ENCODE measurements around the gene MBD3L2.
"Not testable (repeated sequence)": the region's sequence is repeated elsewhere in the genome, so short reads cannot be mapped to it uniquely, and the experiment has no call there.

The MBD3L2 gene

DNA sequence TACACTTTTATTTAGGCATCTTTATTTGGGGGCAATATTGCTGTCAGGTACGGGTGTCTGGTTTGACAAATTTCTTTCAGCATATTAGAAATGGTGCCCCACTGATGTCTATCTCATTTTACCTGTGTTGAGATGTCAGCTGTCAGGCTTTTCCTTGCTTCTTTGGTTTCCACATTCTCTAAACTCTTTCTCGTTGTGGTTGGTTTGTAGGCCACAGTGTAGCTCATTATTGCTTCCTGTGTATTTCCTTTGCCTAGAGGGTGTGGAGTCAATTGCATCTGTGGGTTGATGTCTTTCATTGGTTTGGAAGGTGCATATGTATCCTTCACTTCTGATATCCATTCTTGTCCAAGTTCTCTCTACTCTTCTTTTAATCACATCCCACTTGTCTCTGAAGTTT lies 10.9 kb downstream of the MBD3L2 start:
- not testable (repeated sequence) for DNase-seq (ENCODE audit: low read depth in 2 of 3, low spot score in 2 of 3)

DNA sequence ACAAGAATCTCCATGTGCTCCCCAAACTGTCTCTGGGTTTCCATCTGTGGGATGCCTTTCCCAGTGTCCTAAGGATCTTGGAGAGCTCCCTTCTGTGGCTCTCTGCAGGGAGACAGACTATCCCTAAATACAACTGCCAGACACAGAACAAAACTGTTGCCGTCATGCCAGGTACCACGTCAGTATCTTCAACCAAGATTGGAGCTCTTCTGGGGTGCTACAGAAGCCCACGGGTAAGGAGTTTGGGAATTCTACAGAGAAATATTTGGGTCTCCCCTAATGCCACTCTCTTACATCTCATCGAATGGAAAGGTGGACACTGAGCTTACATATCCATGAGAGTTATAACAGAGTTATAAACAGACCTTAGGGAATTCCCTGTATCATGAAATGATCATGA lies 14.2 kb downstream of the MBD3L2 start:
- no peak for DNase-seq (ENCODE audit: low read depth in 2 of 3, low spot score in 2 of 3)

DNA sequence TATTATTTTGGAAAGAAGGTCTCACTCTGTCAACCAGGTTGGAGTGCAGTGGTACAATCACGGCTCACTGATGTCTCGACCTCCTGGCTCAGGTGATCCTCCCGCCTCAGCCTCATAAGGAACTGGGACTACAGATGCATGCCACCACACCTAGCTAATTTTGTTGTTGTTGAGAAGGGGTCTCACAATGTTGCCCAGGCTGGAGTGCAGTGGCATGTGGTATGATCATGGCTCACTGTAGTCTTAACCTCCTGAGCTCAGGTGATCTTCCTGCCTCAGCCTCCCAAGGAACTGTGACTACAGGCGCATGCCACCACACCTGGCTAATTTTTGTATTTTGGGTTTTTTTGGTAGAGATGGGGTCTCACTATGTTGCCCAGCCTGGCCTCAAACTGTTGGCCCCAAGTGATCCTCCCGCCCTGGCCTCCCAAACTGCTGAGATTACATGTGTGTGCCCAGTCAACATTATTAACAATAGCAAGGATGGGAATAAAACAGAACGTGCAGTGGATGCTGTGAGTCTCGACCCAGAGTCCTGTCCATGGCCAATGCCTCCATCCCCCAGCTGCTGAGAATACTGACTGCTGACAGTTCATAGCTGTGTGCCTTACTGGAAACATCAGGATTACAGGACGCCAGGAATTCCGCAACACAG lies 14.8 kb downstream of the MBD3L2 start:
- no peak for DNase-seq (ENCODE audit: low read depth in 2 of 3, low spot score in 2 of 3)

DNA sequence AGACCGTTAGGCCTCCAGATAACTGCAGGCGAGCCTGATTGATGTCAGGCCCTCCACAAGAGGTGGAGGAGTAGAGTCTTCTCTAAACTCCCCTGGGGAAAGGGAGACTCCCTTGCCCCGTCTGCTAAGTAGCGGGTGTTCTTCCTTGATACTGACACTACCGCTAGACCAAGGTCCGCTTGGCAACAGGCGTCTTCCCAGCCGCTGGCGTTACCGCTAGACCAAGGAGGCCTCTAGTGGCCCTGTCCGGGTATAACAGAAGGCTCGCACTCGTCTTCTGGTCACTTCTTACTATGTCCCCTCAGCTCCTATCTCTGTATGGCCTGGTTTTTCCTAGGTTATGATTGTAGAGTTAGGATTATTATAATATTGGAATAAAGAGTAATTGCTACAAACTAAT lies 18.0 kb downstream of the MBD3L2 start:
- not testable (repeated sequence) for DNase-seq (ENCODE audit: low read depth in 2 of 3, low spot score in 2 of 3)

DNA sequence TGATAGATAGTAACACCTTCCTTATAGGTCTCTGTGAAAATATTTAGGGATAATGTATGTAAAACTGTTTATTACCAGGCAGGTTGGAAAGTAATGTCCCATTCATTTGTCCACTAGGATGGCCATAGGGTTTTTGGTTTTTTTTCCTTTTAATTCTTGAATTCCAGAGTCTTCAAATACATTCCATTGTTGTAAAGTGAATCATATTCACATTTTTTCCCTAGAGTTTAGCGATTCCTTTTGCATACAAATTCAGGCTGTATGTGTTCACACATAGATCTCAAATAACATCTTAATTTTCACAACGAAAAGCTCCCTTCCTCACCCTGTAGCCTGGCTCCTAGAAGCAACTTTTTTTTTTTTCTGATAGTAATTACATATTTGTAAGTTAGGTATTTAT lies 18.6 kb downstream of the MBD3L2 start:
- no peak for DNase-seq (ENCODE audit: low read depth in 2 of 3, low spot score in 2 of 3)

DNA sequence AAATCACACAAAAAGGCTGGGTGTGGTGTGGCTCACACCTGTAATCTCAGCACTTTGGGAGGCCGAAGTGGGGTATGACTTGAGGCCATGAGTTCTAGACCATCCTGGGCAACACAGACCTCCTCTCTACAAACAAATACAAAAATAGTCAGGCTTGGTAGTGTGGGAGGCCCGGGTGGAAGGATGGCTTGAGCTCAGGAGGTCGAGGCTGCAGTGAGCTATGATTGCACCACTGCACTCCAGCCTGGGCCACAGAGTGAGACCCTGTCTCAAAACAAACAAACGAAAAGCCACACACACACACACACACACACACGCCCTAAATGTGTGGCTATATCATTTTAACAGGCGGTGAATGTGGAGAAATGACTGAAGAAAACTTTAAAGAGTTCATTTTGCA lies 19.5 kb downstream of the MBD3L2 start:
- DNase-seq (ENCODE audit: low read depth in 2 of 3, low spot score in 2 of 3): no peak

DNA sequence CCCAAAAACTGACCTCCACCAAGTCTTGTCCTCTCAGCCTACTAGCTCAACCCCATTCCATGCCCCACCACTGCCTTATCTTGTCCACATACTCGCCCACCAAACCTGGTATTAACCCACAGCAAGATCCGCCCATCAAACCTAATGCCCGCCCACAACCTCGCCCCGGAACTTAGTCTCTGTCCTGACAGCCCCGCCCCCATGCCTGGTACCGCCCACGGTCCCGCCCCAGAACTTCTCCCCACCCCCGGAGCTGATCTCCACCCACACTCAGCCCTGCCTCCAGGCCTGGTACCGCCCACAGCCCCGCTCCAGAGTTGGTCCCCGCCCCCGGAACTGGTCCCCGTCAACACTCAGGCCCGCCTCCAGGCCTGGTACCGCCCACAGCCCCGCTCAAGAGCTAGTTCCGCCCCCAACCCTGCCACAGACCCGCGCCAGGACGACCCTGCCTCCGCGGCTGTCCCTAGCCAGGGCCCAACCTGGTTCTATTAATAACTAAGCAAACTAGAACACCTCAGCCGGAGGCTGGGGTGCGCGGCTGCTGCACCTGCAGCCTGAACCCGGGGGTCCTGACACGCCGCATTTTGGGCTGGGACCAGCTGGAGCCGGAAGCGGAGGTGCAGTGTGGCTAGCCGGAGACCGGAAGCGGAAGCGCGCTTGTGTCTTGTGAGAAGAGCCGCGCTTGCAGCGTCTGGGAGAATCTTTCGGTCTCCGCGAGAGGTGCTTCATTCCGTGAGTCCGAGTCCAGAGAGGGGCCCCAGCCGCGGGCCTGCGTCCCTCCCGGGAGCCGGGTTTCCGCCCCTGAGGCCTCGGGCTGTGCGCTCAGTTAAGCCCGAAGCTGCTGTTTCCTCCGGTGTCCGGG lies 20.2 kb downstream of the MBD3L2 start, which contains the start of gene ZNF557:
TSS of gene ZNF557 (plus strand) at position 662 of the 862 bp plus-strand sequence. CDS start 5,372 bp downstream, outside the sequence.
- DNase-seq (ENCODE audit: low read depth in 2 of 3, low spot score in 2 of 3): peak; percentile 91 to 94 (median 91)

DNA sequence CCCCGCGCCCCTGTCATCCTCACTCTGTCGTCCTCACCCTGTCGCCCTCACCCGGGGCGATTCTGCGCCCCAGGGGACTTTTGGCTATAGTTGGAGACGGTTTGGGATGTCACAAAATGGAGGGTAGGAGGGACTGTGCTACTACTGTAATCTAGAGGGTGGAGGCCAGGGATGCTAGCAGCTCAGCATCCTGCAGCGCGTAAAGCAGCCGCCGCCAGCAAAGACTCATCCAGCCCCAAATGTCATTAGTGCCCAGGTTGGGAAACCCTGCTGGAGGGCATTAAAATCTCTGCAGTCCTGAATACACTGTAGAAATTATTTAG lies 20.7 kb downstream of the MBD3L2 start:
- no peak for DNase-seq (ENCODE audit: low read depth in 2 of 3, low spot score in 2 of 3)

DNA sequence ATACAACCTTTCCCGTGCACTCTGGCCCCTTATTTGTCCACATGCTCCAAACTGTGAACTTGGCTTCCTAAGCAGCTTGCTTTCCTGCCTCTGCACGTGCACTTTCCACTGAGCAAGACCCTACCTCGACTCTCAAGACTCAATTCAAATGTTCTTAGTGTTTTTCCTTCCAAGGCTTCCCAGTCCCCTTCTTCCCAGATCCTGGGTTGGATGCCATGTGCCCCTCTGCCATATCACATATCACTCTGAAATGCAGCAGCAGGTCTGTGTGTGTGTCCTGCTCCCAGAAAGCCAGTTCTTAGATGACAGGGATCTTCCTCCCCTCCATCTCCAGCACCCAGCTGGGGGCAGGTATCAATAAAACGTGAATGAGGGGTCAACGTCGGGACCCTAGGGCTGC lies 23.4 kb downstream of the MBD3L2 start:
- DNase-seq (ENCODE audit: low read depth in 2 of 3, low spot score in 2 of 3): no peak

DNA sequence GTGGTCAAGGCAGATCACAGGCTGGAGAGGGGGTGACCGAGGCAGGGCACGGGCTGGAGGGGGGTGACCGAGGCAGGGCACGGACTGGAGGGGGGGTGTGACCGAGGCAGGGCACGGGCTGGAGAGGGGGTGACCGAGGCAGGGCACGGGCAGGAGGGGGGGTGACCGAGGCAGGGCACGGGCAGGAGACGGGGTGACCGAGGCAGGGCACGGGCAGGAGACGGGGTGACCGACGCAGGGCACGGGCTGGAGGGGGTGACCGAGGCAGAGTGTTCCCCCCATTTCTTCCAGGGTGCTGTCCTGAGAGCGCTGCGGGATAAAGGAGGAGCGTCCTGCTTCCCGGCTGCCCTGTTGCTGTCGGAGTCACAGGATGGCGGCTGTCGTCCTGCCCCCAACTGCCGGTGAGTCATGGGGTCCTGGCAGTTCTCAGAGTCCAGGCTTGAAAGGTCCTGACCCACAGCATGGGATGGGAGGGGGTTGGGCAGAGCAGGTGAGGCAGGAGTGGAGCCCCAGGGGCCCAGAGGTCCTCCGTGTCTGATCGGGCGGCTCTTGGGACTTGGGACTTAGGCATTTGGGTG lies 25.7 kb downstream of the MBD3L2 start:
- DNase-seq (ENCODE audit: low read depth in 2 of 3, low spot score in 2 of 3): no peak

DNA sequence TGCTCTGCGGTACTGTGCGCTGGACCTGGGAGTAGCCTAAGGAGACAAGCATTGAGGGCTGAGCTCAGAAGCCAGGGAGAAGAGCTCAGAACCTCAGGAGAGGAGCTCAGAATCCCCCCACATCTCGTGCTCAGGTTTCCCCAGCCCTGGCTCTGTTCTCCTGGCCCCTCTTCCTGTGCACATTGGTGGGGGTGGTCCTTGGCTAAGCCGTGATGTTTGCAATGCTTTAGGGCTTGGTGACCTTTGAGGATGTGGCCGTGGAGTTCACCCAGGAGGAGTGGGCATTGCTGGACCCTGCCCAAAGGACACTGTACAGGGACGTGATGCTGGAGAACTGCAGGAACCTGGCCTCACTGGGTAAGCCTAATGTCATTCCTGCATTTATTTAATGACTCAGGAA lies 27.0 kb downstream of the MBD3L2 start:
- DNase-seq (ENCODE audit: low read depth in 2 of 3, low spot score in 2 of 3): no peak

DNA sequence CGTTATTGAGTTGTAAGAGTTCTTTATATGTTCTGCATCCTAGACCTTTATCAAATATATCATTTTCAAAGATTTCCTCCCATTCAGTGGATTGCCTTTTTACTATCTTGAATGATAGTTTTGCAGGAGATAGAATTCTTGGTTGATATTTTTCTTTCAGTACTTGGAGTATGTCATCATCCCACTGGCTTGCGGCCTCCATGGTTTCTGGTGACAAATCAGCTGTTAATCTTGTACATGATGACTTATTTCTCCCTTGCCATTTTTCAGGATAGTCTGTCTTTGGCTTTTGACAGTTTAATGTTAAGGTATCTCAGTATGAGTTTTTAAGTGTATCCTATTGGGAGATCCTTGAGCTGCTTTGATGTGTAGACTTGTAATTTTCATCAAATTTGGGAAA lies 28.9 kb downstream of the MBD3L2 start:
- no peak for DNase-seq (ENCODE audit: low read depth in 2 of 3, low spot score in 2 of 3)

DNA sequence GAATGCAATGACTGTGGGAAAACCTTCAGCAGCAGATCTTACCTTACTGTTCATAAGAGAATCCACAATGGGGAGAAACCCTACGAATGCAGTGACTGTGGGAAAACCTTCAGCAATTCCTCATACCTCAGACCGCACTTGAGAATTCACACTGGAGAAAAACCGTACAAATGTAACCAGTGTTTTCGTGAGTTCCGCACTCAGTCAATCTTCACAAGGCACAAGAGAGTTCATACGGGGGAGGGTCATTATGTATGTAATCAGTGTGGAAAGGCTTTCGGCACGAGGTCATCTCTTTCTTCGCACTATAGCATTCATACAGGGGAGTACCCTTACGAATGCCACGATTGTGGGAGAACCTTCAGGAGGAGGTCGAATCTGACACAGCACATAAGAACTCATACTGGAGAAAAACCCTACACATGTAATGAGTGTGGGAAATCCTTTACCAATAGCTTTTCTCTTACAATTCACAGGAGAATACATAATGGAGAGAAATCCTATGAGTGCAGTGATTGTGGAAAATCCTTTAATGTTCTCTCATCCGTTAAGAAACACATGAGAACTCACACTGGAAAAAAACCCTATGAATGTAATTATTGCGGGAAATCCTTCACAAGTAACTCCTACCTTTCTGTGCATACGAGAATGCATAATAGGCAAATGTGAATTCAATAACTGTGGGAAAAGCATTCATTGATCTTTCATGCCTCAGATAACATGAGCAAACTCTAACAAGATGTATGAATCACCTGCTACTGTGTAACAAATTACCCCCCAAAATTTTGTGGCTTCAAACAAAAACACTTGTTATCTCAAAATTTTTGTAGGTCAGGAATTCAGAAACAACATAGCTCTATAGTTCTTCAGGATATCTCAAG lies 34.2 kb downstream of the MBD3L2 start:
- DNase-seq (ENCODE audit: low read depth in 2 of 3, low spot score in 2 of 3): no peak

DNA sequence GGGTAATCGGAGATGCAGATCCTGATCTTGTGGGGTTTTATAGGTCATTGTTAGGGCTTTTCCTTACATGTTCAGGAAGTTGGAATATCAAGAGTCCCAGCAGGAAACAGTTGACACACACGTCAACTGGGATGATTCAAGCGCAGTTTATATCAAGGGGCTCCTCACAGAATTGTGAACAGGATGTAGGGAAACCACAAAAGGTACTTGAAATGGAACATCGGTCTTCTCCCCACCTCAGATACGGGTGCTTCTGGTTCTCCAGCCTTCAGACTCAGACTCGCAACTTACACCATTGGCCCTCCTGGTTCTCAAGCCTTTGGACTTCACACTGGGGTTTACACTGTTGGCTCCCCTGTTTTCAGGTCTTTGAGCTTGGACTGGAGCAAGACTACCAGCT lies 39.9 kb downstream of the MBD3L2 start:
- DNase-seq (ENCODE audit: low read depth in 2 of 3, low spot score in 2 of 3): no peak

DNA sequence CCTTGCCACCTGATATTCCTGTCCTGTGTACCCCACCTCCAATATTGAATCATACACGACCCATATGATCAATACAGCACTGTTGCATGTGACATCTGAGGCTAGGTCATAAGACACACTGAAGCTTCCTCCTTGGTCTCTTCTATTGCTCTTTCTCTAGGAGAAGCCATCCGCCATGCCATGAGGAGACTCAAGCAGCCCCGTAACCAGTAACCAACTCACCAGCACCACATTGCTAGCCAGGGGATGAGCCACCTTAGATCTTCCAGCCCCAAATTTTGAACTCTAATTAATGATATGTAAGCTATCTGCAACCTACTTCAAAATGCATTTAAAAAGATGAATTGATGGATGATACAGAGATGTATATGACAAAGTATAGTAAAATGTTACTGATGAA lies 49.0 kb downstream of the MBD3L2 start:
- no peak for DNase-seq (ENCODE audit: low read depth in 2 of 3, low spot score in 2 of 3)

DNA sequence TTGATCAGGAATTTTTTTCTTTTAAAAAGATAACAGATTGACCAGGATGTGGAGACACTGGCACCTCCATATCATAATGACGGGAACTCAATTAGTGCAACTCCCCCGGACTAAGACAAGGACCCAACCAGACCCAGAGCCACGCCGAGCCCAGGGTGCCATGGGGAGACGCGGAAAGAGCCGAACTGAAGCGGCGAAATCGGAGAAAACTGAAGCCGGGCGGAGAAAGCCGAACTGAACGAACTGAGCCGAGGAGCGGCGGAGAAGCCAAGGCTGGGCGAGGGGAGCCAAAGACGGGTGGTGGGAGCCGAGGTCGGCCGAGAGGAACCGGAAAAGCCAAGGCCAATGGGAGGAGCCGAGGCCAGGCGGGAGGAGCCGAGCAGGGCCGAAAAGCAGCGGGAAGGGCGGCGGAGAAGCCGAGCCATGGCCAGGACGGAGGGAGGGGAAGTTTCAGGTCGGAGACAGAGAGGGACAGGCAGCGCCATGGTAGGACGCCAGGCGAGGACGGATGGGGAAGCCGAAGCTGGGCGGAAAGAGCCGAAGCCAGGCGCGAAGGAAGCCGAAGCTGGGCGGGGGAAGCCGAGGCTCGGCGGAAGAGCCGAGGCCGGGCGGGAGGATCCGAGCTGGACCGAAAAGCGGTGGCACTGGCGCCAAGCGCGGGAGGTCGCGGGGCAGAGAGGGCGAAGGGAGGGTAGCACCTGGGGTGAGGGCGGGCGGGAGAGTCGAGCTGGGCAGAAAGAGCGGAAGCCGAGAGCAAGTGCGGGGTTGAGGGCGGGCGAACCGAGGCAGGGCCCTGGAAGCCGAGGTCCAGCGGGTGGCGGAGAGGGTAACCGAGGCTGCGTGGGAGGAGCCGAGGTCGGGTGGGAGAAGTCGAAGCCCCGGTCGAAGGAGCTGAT lies 49.8 kb downstream of the MBD3L2 start:
- DNase-seq (ENCODE audit: low read depth in 2 of 3, low spot score in 2 of 3): peak; percentile 71 to 76 (median 72)

DNA sequence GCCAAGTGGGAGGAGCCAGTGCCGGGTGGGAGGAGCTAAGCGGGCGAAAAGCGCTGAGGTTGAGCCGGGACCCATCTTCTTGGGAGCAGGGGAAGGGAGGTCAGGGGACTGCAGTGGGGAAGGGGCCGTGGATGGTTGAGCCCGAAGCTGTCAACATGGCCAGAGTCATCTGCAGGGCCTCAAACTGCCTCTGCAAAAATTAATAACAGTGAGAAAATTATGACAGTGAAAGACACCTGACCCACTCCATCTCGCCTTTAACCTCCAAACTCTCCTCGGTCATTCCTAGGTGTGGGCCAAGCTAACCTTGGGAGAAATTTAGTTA lies 50.4 kb downstream of the MBD3L2 start:
- DNase-seq (ENCODE audit: low read depth in 2 of 3, low spot score in 2 of 3): no peak
